ENCODE results near the gene UROS. TPM values are rescaled to one million over a fixed set of nuclear protein-coding genes. Genes with fewer than 3 reads are reported as not detected.

UROS gene
- total RNA-seq, 3 donors from 2014 or later: 23.9 to 30.9 (median 27.5) TPM

GRCh38 chr10:125788156-125789034, 34.7 kb downstream of the UROS start:
- intact Hi-C loops (cut with DNase I, micrococcal nuclease): no loop called here

GRCh38 chr10:125785791-125786190, 37.3 kb downstream of the UROS start:
- Histone ChIP-seq H3K4me1 (ENCODE audit: low read depth) (no peaks in the 10 kb centered on the region), H3K9me3 (no peaks in the 10 kb centered on the region), H3K36me3 (ENCODE audit: low read depth) (no peaks in the 10 kb centered on the region), H3K4me3 (no peak overlapping the region)
- ATAC-seq (no peak), DNase-seq (no peak)
- intact Hi-C loops (cut with DNase I, micrococcal nuclease): no loop called here
- no peak for TF ChIP-seq CTCF (IDR thresholded peaks at IDR 0.05)

More at GRCh38 chr10:125788156-125789034, 34.7 kb downstream of the UROS start:
- no peak for DNase-seq
- TF ChIP-seq CTCF (IDR thresholded peaks at IDR 0.05): no peak
- Histone ChIP-seq H3K4me3 (no peak overlapping the region), H3K4me1 (ENCODE audit: low read depth) (no peaks in the 10 kb centered on the region), H3K9me3 (no peaks in the 10 kb centered on the region), H3K36me3 (ENCODE audit: low read depth) (no peaks in the 10 kb centered on the region)
- peak; percentile 36 for ATAC-seq

GRCh38 chr10:125783957-125784356, 39.1 kb downstream of the UROS start:
- intact Hi-C loops (cut with DNase I, micrococcal nuclease): no loop called here
- Histone ChIP-seq H3K4me1 (ENCODE audit: low read depth) (no peaks in the 10 kb centered on the region), H3K9me3 (no peaks in the 10 kb centered on the region), H3K36me3 (ENCODE audit: low read depth) (no peaks in the 10 kb centered on the region), H3K4me3 (no peak overlapping the region)
- ATAC-seq: no peak
- DNase-seq: no peak
- no peak for TF ChIP-seq CTCF (IDR thresholded peaks at IDR 0.05)

GRCh38 chr10:125783408-125783807, 39.6 kb downstream of the UROS start:
- Histone ChIP-seq H3K36me3 (ENCODE audit: low read depth) (no peaks in the 10 kb centered on the region), H3K4me1 (ENCODE audit: low read depth) (no peaks in the 10 kb centered on the region), H3K9me3 (no peaks in the 10 kb centered on the region), H3K4me3 (no peak overlapping the region)
- DNase-seq (no peak), ATAC-seq (no peak)
- intact Hi-C loops (cut with DNase I, micrococcal nuclease): no loop called here
- no peak for TF ChIP-seq CTCF (IDR thresholded peaks at IDR 0.05)

- Histone ChIP-seq H3K4me3 (no peak overlapping the region), H3K36me3 (ENCODE audit: low read depth) (no peaks in the 10 kb centered on the region), H3K9me3 (no peaks in the 10 kb centered on the region), H3K4me1 (ENCODE audit: low read depth) (no peaks in the 10 kb centered on the region)
- TF ChIP-seq CTCF (IDR thresholded peaks at IDR 0.05): no peak
- DNase-seq (no peak), ATAC-seq (no peak)
- intact Hi-C loops (cut with DNase I, micrococcal nuclease): no loop called here
Measured at GRCh38 chr10:125782616-125783015, 40.4 kb downstream of the UROS start.

Measured in mucosa of descending colon (tissue), 3 donors.